IMR-90 (cell line): Measurements from ENCODE around the gene ATP1A4. TPM values are rescaled to one million over a fixed set of nuclear protein-coding genes. Genes with fewer than 3 reads are reported as not detected.

Experiments
- ATAC-seq: fragments of 200-7000 bp; cut with Tn5 transposase; 2 replicates; pipeline ENCODE4 v1.9.1; 2020; ENCODE audit warnings: low read depth, mild to moderate bottlenecking, moderate library complexity
- BruUV-seq: library from RNA; stranded (reverse); fragments of 400-500 nt; replicated peaks from 2 replicates; lab custom pipeline; 2021; lab: Mats Ljungman, UMichigan
- CTCF ChIA-PET: fragments of 300-600 bp; formaldehyde crosslinking; extraction: SDS; loops from one replicate; lab custom pipeline; 2021; ENCODE audit warnings: antibody characterized with exemption; lab: Yijun Ruan, JAX
- POLR2A ChIA-PET: fragments of 300-600 bp; sonication (Branson Sonifier 250); formaldehyde crosslinking; loops from one replicate; lab custom pipeline; 2022; ENCODE audit warnings: antibody characterized with exemption; ENCODE audit not compliant: unreplicated experiment; lab: Charles Lee
- DNase-seq: peaks from one replicate; pipeline ENCODE4 v3.0.0; 2013
- H2AFZ ChIP-seq: replicated peaks from 2 replicates; pipeline ENCODE3; 2013; ENCODE audit warnings: low read length, mild to moderate bottlenecking; ENCODE audit not compliant: poor library complexity
- H2AK5ac ChIP-seq: 2 replicates; pipeline ENCODE4 v1.6.1; 2013; ENCODE audit warnings: low read depth, low read length, inconsistent platforms
- H2AK9ac ChIP-seq: replicated peaks from 2 replicates; pipeline ENCODE3; 2013; ENCODE audit warnings: mild to moderate bottlenecking, low read depth, low read length, moderate library complexity; ENCODE audit not compliant: poor library complexity
- H2BK120ac ChIP-seq: 2 replicates; pipeline ENCODE4 v1.6.1; 2013; ENCODE audit warnings: low read depth, low read length, inconsistent platforms
- H2BK15ac ChIP-seq: 3 replicates; pipeline ENCODE4 v1.6.1; 2013; ENCODE audit warnings: low read depth, low read length, inconsistent platforms
- H2BK20ac ChIP-seq: 2 replicates; pipeline ENCODE4 v1.6.1; 2013; ENCODE audit warnings: low read depth, mild to moderate bottlenecking, inconsistent platforms, low read length, moderate library complexity
- H2BK5ac ChIP-seq: 2 replicates; pipeline ENCODE4 v1.6.1; 2013; ENCODE audit warnings: mild to moderate bottlenecking, low read depth, low read length, inconsistent platforms; ENCODE audit not compliant: poor library complexity, severe bottlenecking
- H3K14ac ChIP-seq: replicated peaks from 2 replicates; pipeline ENCODE4 v1.6.1; 2013; ENCODE audit warnings: low read depth, low read length, inconsistent platforms
- H3K18ac ChIP-seq: 2 replicates; pipeline ENCODE4 v1.6.1; 2013; ENCODE audit warnings: low read depth, low read length, control low read depth
- H3K23ac ChIP-seq: 2 replicates; pipeline ENCODE4 v1.6.1; 2013; ENCODE audit warnings: low read depth, low read length, inconsistent platforms
- H3K27ac ChIP-seq: 2 replicates; pipeline ENCODE4 v1.5.1; 2013; ENCODE audit warnings: mild to moderate bottlenecking, control low read depth, low read length; ENCODE audit not compliant: insufficient read depth
- H3K27me3 ChIP-seq: 2 replicates; pipeline ENCODE4 v1.6.1; 2013; ENCODE audit warnings: low read length; ENCODE audit not compliant: control insufficient read depth, insufficient read depth
- H3K36me3 ChIP-seq: 2 replicates; pipeline ENCODE4 v1.6.1; 2013; ENCODE audit warnings: low read length, mixed read lengths; ENCODE audit not compliant: control insufficient read depth, insufficient read depth
- H3K4ac ChIP-seq: 2 replicates; pipeline ENCODE4 v1.6.1; 2013; ENCODE audit warnings: low read depth, low read length, inconsistent platforms
- H3K4me1 ChIP-seq: 2 replicates; pipeline ENCODE4 v1.6.1; 2013; ENCODE audit warnings: low read length, mixed read lengths; ENCODE audit not compliant: control insufficient read depth, insufficient read depth
- H3K4me2 ChIP-seq: 2 replicates; pipeline ENCODE4 v1.6.1; 2013; ENCODE audit warnings: low read depth, mild to moderate bottlenecking, control low read depth, low read length, moderate library complexity
- H3K4me3 ChIP-seq: 2 replicates; pipeline ENCODE4 v1.5.1; 2013; ENCODE audit warnings: low read depth, mild to moderate bottlenecking, control low read depth, low read length, moderate library complexity; ENCODE audit not compliant: insufficient read depth
- H3K56ac ChIP-seq: 2 replicates; pipeline ENCODE4 v1.6.1; 2013; ENCODE audit warnings: low read length, inconsistent platforms; ENCODE audit not compliant: insufficient read depth; ENCODE audit errors: extremely low read depth
- H3K79me1 ChIP-seq, 2 experiments: 2 replicates each; pipeline ENCODE4 v1.6.1; 2013; ENCODE audit warnings: low read length in 2 of 2, inconsistent platforms in 1 of 2, low read depth in 1 of 2
- H3K9ac ChIP-seq: 2 replicates; pipeline ENCODE4 v1.6.1; 2013; ENCODE audit warnings: low read depth, low read length, control low read depth
- H3K9me1 ChIP-seq: 2 replicates; pipeline ENCODE4 v1.6.1; 2013; ENCODE audit warnings: low read length, inconsistent platforms; ENCODE audit not compliant: insufficient read depth
- H3K9me3 ChIP-seq: 2 replicates; pipeline ENCODE4 v1.6.1; 2013; ENCODE audit warnings: low read length; ENCODE audit not compliant: control insufficient read depth, insufficient read depth
- H4K20me1 ChIP-seq: 2 replicates; pipeline ENCODE4 v1.6.1; 2013; ENCODE audit warnings: low read length, inconsistent platforms; ENCODE audit not compliant: insufficient read depth
- H4K5ac ChIP-seq: 2 replicates; pipeline ENCODE4 v1.6.1; 2013; ENCODE audit warnings: mild to moderate bottlenecking, low read depth, low read length, control low read depth
- H4K8ac ChIP-seq, 2 experiments: 2 replicates each; pipeline ENCODE4 v1.6.1; 2013; ENCODE audit warnings: low read depth in 2 of 2, low read length in 2 of 2, control low read depth in 1 of 2, inconsistent platforms in 1 of 2
- H4K91ac ChIP-seq: 2 replicates; pipeline ENCODE4 v1.6.1; 2013; ENCODE audit warnings: low read depth, low read length, inconsistent platforms; ENCODE audit not compliant: insufficient read depth
- CEBPB ChIP-seq: IDR thresholded peaks from 2 replicates; pipeline ENCODE4 v1.6.1; 2012; ENCODE audit warnings: low read depth, low read length, improper control_type of control experiment
- MAZ ChIP-seq: IDR thresholded peaks from 2 replicates; pipeline ENCODE4 v1.6.1; 2012; ENCODE audit warnings: low read depth, mild to moderate bottlenecking, low read length, improper control_type of control experiment, moderate library complexity, borderline replicate concordance
- NFE2L2 ChIP-seq: fragments of 150-350 bp; IDR thresholded peaks from 2 replicates; pipeline ENCODE4 v1.6.1; 2016; ENCODE audit warnings: low read depth, mild to moderate bottlenecking, low read length
- RAD21 ChIP-seq: IDR thresholded peaks from 2 replicates; pipeline ENCODE4 v1.6.1; 2012; ENCODE audit warnings: low read length, improper control_type of control experiment
- USF2 ChIP-seq: fragments of 150-350 bp; IDR thresholded peaks from 2 replicates; pipeline ENCODE4 v1.6.1; 2017; ENCODE audit warnings: mild to moderate bottlenecking, antibody characterized with exemption, low read length, low read depth
- WGBS, 2 experiments: methylation state at CpG; one replicate each; pipeline versions ENCODE4 v1.1.5 to v1.1.7; 2013; ENCODE audit warnings: missing lambda C conversion rate in 2 of 2; ENCODE audit not compliant: insufficient read length in 1 of 2; ENCODE audit errors: extremely low coverage in 2 of 2; 5-methylcytosine and 5-hydroxymethylcytosine counted together
- dilution Hi-C: fragments of 300-500 bp; cut with HindIII; formaldehyde crosslinking; loops from one replicate; pipeline ENCODE4 v1.14.3; 2018; ENCODE audit warnings: low sequenced_read_pairs; ENCODE audit not compliant: unreplicated experiment
- in situ Hi-C: fragments of 300-500 bp; cut with MboI; formaldehyde crosslinking; loops from 3 replicates; pipeline ENCODE4 v1.14.3; 2019; ENCODE audit warnings: low sequenced_read_pairs, inconsistent platforms, mixed read lengths
- intact Hi-C: fragments of 100-400 bp; cut with micrococcal nuclease; formaldehyde crosslinking; loops from 2 replicates; pipeline ENCODE4 v1.10.0; 2022
- polyA plus RNA-seq, 3 experiments: library from polyadenylated mRNA; depleted of rRNA; stranded (reverse); fragments of >200 nt; gene quantifications; 2 replicates each; pipeline ENCODE4 v1.2.3, GENCODE V29; 2012; ENCODE audit warnings: low replicate concordance in 1 of 3
- total RNA-seq: library from RNA; depleted of rRNA; stranded (reverse); fragments of >200 nt; gene quantifications from 2 replicates; pipeline ENCODE4 v1.2.3, GENCODE V29; 2012

The ATP1A4 gene
- total and polyA plus RNA-seq, 2 of the 4 experiments (the other 2 are of a cell fraction) = not detected

GRCh38 chr1:160222546-160222945, 71.1 kb downstream of the ATP1A4 start:
- intact Hi-C loops = no loop called here
- H2AFZ ChIP-seq = no peak overlapping the region
- no peak overlapping the region for H3K23ac ChIP-seq
- no peaks in the 10 kb centered on the region for H3K27me3 ChIP-seq
- peaks cover 20% of the 10 kb centered on the region for H4K20me1 ChIP-seq
- H2AK9ac ChIP-seq = no peak overlapping the region
- H3K4me2 ChIP-seq = no peak overlapping the region
- in situ Hi-C loops = no loop called here
- H3K9me1 ChIP-seq = peaks cover 10% of the 10 kb centered on the region
- H2BK20ac ChIP-seq = no peak overlapping the region
- H2BK120ac ChIP-seq = no peak overlapping the region
- no peak overlapping the region for H3K56ac ChIP-seq
- no peak overlapping the region for H4K91ac ChIP-seq
- dilution Hi-C loops = no loop called here
- no peaks in the 10 kb centered on the region for H3K9me3 ChIP-seq
- H2BK15ac ChIP-seq = no peak overlapping the region
- H3K4me3 ChIP-seq = no peak overlapping the region
- peaks cover 55% of the 10 kb centered on the region for H3K36me3 ChIP-seq
- ATAC-seq (no peak), DNase-seq (no peak)
- no peak overlapping the region for H3K9ac ChIP-seq
- ChIA-PET CTCF (interaction anchor here (2.0 to 5.2 kb wide), 2 partner anchors 30 to 122 kb away, joined by 6 to 63 read pairs; no protein-coding TSS in a partner anchor), POLR2A (no interaction called here)
- no TSS peak for BruUV-seq
- H4K5ac ChIP-seq = no peak overlapping the region
- WGBS, 2 experiments = no CpG with 5 or more reads among the region's 3 CpGs
- no peak overlapping the region for H3K4ac ChIP-seq
- H3K14ac ChIP-seq = no peak overlapping the region
- no peak overlapping the region for H2BK5ac ChIP-seq
- no peak overlapping the region for H4K8ac ChIP-seq
- H3K4me1 ChIP-seq = peaks cover 17% of the 10 kb centered on the region
- H2AK5ac ChIP-seq = no peak overlapping the region
- no peak overlapping the region for H3K18ac ChIP-seq
- H3K79me1 ChIP-seq = peaks cover 0 to 11% of the 10 kb centered on the region in 2 experiments; a peak in 2 of 4 replicates
- H3K27ac ChIP-seq = no peak overlapping the region
- no peak for TF ChIP-seq CEBPB
- TF ChIP-seq NFE2L2 = no peak
- TF ChIP-seq USF2 = no peak
- TF ChIP-seq RAD21 = no peak
- no peak for TF ChIP-seq MAZ
